HL-60/S4 (cell line): ENCODE measurements around the gene PFKP.

ENCODE experiments used
- in situ Hi-C: fragments of 300-500 bp; cut with MboI; formaldehyde crosslinking; loops from 2 replicates; pipeline ENCODE4 v1.14.3; 2022; ENCODE audit warnings: low sequenced_read_pairs

PFKP gene

GRCh38 chr10:3068201-3068967 is 1.0 kb downstream of the PFKP start:
- in situ Hi-C loops: no loop called here

GRCh38 chr10:3068968-3069737 is 1.8 kb downstream of the PFKP start:
- in situ Hi-C loops: no loop called here

- in situ Hi-C loops: no loop called here
These were observed 2.5 kb downstream of the PFKP start for GRCh38 chr10:3069876-3070275.

- in situ Hi-C loops: no loop called here
These were observed 4.3 kb downstream of the PFKP start for GRCh38 chr10:3071405-3072198.

GRCh38 chr10:3072641-3073360 is 5.5 kb downstream of the PFKP start:
- in situ Hi-C loops: no loop called here

GRCh38 chr10:3074145-3074665 is 6.9 kb downstream of the PFKP start:
- in situ Hi-C loops: no loop called here

GRCh38 chr10:3074985-3075600 is 7.7 kb downstream of the PFKP start:
- in situ Hi-C loops: no loop called here

GRCh38 chr10:3076138-3076537 is 8.8 kb downstream of the PFKP start:
- in situ Hi-C loops: no loop called here

- in situ Hi-C loops: no loop called here
These were observed 10.2 kb downstream of the PFKP start for GRCh38 chr10:3077509-3077908.

GRCh38 chr10:3077940-3078630 is 10.7 kb downstream of the PFKP start:
- in situ Hi-C loops: no loop called here

GRCh38 chr10:3081383-3081981 is 14.1 kb downstream of the PFKP start:
- in situ Hi-C loops: no loop called here

- in situ Hi-C loops: no loop called here
These were observed 14.9 kb downstream of the PFKP start for GRCh38 chr10:3082290-3082689.

- in situ Hi-C loops: no loop called here
These were observed 18.6 kb downstream of the PFKP start for GRCh38 chr10:3085785-3086567.

- in situ Hi-C loops: no loop called here
These were observed 23.0 kb downstream of the PFKP start for GRCh38 chr10:3090388-3090787.

- in situ Hi-C loops: no loop called here
These were observed 23.8 kb downstream of the PFKP start for GRCh38 chr10:3090914-3091787.

GRCh38 chr10:3091921-3092320 is 24.6 kb downstream of the PFKP start:
- in situ Hi-C loops: no loop called here

GRCh38 chr10:3093996-3094395 is 26.6 kb downstream of the PFKP start:
- in situ Hi-C loops: no loop called here
